NT2/D1 (cell line): Measurements from ENCODE around the gene RAE1.

Experiments used
- DNase-seq: peaks from one replicate; pipeline ENCODE4 v3.0.0-alpha.2; 2011; ENCODE audit warnings: low read depth, low spot score
- H3K27me3 ChIP-seq: 2 replicates; pipeline ENCODE4 v1.6.0; 2011; ENCODE audit warnings: mild to moderate bottlenecking; ENCODE audit not compliant: insufficient read length, insufficient read depth
- H3K36me3 ChIP-seq: 2 replicates; pipeline ENCODE4 v1.6.1; 2011; ENCODE audit warnings: mild to moderate bottlenecking, low read length, mixed read lengths; ENCODE audit not compliant: insufficient read depth, insufficient read length
- H3K4me1 ChIP-seq: 2 replicates; pipeline ENCODE4 v1.5.1; 2011; ENCODE audit not compliant: insufficient read depth, insufficient read length
- H3K4me3 ChIP-seq: 2 replicates; pipeline ENCODE4 v1.5.1; 2011; ENCODE audit warnings: low read depth; ENCODE audit not compliant: insufficient read length
- H3K9ac ChIP-seq: 2 replicates; pipeline ENCODE4 v1.6.0; 2011; ENCODE audit warnings: low read depth; ENCODE audit not compliant: insufficient read length
- H3K9me3 ChIP-seq: 2 replicates; pipeline ENCODE4 v1.5.1; 2011; ENCODE audit warnings: mild to moderate bottlenecking, low read length; ENCODE audit not compliant: insufficient read depth
- SUZ12 ChIP-seq: IDR thresholded peaks from 2 replicates; pipeline ENCODE4 v1.6.1; 2011; ENCODE audit not compliant: insufficient read length, insufficient read depth; ENCODE audit errors: extremely low read depth
- YY1 ChIP-seq: IDR thresholded peaks from 2 replicates; pipeline ENCODE4 v1.6.1; 2011; ENCODE audit not compliant: insufficient read length, insufficient read depth
- ZNF274 ChIP-seq: IDR thresholded peaks from 2 replicates; pipeline ENCODE4 v1.6.1; 2011; ENCODE audit warnings: mild to moderate bottlenecking, low read depth, low read length

Gene RAE1

DNA sequence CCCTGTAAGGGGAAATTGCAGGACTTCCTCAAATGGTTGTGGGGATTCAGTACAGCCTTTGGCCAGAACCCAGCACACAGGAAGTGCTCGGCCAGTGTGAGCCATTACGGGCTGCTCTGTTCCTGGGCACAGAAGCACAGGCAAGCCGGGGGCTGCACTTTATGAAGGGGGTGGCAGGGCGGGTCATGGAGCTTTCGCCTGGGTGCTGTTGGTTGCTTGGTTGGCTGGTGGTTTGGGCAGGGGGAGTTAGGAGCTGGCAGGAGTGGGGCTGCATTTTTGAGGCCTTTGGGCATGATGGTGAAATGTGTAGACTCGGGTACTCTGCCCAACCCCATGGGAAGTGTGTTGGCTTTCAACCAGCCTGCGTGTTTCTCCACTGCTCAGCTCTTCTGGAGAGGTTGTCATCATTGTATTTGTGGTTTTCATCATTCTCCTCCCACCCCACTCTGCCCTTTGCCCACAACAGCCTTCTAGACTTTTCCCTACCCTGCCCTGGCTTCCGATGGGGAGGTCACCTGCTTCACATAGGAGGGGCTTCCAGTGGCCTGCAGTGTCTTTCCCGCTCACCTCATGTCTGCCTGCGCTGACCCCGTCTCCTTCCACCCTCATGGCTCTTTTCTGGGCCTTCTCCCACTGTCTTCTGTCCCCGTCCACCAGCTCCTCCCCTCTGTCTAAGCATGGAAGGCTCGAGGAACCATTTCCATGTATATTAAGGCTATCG is 24.0 kb downstream of the RAE1 start:
- no peaks in the 10 kb centered on the region for H3K9me3 ChIP-seq
- no peak overlapping the region for H3K9ac ChIP-seq
- H3K4me1 ChIP-seq, result peaks cover 3% of the 10 kb centered on the region
- no peak overlapping the region for H3K4me3 ChIP-seq
- H3K27me3 ChIP-seq, result no peaks in the 10 kb centered on the region
- TF ChIP-seq YY1, result no peak
- TF ChIP-seq ZNF274, result no peak
- TF ChIP-seq SUZ12, result no peak
- peaks cover 99% of the 10 kb centered on the region for H3K36me3 ChIP-seq
- DNase-seq, result no peak

DNA sequence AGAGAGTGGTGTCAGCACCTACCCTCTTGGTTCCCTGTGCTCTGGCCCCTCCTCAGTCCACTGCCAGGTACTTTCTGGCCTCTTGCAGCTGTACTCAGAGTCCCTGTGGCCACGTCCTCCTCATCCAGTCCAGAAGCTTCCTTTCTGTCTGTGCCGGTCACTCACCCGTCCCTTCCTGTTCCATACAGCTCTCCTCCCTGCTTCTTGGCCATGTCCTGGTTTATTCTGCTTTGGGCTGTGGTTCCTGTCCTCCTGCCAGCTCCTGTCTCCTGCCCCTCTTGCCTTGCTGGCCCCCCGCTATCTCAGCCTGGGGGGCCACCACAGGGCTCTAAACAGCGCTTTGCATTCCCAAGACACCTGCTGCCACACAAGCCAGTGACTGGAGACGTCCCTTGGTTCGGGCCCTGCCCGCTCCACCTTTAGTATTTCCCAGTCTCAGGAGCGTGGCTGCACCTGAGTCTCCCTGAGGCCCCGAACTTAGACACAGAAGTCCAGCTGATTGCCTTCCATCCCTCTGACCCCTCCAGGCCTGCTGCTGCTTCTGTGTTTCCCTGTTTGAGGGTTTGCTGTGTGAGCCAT is 24.7 kb downstream of the RAE1 start:
- Histone ChIP-seq H3K9me3 (no peaks in the 10 kb centered on the region), H3K4me1 (peaks cover 3% of the 10 kb centered on the region), H3K9ac (no peak overlapping the region), H3K36me3 (peaks cover 99% of the 10 kb centered on the region), H3K4me3 (no peak overlapping the region), H3K27me3 (no peaks in the 10 kb centered on the region)
- DNase-seq, result no peak
- TF ChIP-seq YY1 (no peak), SUZ12 (no peak), ZNF274 (no peak)

DNA sequence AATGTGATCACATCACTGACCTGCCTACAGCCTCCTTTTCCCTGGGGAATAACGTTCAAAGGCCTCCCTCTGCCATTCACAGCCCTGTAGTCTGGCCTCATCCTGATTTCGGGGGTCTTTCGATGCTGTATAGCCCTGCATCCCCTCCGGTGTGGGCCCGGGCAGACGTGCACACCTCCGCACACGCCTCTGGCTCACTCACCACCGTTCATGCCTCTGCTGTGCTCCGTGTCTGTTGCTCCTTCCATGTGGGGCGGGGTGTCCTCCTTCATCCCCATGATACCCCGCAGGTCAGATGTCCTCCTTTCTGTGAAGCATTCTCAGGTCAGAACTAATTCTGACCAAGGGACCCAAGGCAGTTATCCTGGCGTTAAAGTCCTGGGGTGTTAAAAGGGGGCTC is 26.3 kb downstream of the RAE1 start:
- peaks cover 3% of the 10 kb centered on the region for H3K4me1 ChIP-seq
- DNase-seq, result no peak
- H3K36me3 ChIP-seq, result peaks cover 89% of the 10 kb centered on the region
- no peak overlapping the region for H3K4me3 ChIP-seq
- H3K9me3 ChIP-seq, result no peaks in the 10 kb centered on the region
- no peaks in the 10 kb centered on the region for H3K27me3 ChIP-seq
- no peak overlapping the region for H3K9ac ChIP-seq
- no peak for TF ChIP-seq YY1
- no peak for TF ChIP-seq SUZ12
- TF ChIP-seq ZNF274, result no peak

DNA sequence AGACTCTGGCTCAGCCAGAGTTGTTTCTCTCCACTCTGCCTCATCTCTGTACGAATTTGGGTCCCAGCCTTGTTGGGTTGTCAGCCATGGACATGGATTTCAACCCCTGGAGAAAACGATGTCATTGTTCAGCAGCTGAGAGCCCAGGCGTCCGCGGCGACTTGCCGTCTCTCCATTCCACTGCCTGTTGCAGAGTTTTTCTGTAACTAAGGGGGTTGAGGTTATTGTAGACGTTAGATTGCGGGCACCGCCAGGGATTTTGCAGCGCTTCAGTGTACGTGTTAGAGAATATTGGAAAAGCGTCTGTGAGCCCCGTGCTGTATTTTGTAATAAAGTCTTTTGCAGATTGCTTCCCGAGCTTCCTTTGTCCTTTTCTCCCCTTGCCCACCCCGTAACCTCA is 27.1 kb downstream of the RAE1 start:
- no peak for DNase-seq
- H3K9ac ChIP-seq, result no peak overlapping the region
- H3K9me3 ChIP-seq, result no peaks in the 10 kb centered on the region
- no peak for TF ChIP-seq SUZ12
- no peak for TF ChIP-seq YY1
- no peak for TF ChIP-seq ZNF274
- H3K27me3 ChIP-seq, result no peaks in the 10 kb centered on the region
- H3K4me1 ChIP-seq, result peaks cover 3% of the 10 kb centered on the region
- H3K36me3 ChIP-seq, result peaks cover 83% of the 10 kb centered on the region
- no peak overlapping the region for H3K4me3 ChIP-seq

DNA sequence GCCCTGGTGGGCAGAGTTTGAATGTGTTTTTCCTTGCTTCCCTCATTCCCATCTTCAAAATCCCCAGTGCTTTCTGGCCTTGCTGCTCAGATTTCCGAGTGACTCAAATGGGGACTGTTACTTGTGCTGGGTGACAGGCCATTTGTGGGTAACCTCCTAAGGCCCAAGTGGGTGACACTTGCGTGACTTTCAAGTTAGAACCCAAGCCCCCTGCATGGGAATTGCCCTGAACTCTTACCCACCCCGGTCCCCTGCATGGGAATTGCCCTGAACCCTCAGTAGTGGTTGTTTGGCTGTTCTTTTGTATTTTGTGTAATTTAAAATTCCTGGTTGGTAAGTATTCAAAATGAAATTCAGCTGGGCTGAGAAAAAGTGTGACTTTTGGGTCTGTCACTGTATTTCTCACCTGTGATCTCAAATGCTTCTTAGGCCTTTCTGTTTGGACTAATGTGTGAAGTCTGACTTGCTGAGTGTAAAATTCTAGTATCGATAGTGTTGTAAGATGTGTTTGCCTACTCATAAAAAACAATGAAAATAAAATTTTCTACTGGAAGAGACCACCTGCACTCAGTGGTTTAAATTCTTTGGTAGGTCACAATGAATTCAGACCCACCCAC is 27.7 kb downstream of the RAE1 start:
- H3K4me3 ChIP-seq, result no peak overlapping the region
- no peak overlapping the region for H3K9ac ChIP-seq
- peaks cover 3% of the 10 kb centered on the region for H3K4me1 ChIP-seq
- no peak for DNase-seq
- no peak for TF ChIP-seq YY1
- TF ChIP-seq ZNF274, result no peak
- TF ChIP-seq SUZ12, result no peak
- H3K9me3 ChIP-seq, result no peaks in the 10 kb centered on the region
- H3K36me3 ChIP-seq, result peaks cover 76% of the 10 kb centered on the region
- no peaks in the 10 kb centered on the region for H3K27me3 ChIP-seq

DNA sequence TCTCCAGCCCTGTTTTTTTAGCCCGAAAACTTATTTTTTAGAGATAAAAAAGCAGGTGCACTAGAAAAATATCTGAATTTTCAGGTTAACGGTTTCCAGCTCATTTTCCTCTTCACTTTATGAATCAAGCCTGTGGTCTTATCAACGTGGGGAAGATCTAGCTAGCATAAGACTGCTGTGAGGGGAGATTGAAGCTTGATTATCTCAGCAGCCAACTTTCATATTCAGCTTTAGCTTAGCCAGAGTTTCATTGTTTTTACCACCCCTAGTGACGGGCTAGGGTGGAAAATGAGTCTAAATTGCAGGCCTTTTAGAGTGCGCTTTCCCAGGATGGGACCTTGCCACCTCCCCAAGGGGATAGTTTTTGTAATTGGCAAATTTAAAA is 28.2 kb downstream of the RAE1 start:
- H3K4me1 ChIP-seq, result peaks cover under 1% of the 10 kb centered on the region
- no peaks in the 10 kb centered on the region for H3K9me3 ChIP-seq
- no peaks in the 10 kb centered on the region for H3K27me3 ChIP-seq
- TF ChIP-seq ZNF274 (no peak), YY1 (no peak), SUZ12 (no peak)
- no peak overlapping the region for H3K4me3 ChIP-seq
- no peak for DNase-seq
- H3K9ac ChIP-seq, result no peak overlapping the region
- H3K36me3 ChIP-seq, result peaks cover 73% of the 10 kb centered on the region

DNA sequence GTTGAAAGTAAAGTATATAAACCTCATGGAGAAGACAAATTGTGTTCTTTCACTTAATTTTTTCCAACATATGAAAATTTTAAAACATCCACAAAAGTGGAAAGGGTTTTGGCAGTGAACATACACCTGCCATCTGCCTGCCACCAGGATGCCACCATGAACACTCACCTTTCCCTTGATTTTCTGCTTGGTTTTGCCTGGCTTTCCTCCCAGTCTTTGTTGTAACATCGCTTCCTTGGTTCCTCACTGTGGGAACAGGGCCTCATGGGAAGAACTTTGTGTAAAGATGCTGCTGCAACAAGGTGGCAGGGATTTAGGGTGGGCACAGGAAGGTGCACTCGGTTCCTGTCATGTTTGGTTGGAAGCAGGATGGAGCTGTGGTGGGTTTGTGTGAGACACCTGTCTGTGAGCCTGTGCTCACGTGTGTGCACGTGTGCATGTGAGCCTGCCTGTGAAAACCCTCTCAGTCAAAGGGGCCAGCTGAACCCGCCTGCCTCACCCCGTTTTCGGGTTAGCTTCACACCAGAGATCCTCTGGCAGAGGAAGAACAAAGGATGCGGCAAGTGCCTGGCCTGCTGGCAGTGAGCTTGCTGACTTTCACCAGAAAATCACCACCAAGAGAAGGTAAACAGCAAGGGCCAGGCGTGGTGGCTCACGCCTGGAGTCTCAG is 29.2 kb downstream of the RAE1 start:
- no peaks in the 10 kb centered on the region for H3K4me1 ChIP-seq
- H3K9ac ChIP-seq, result no peak overlapping the region
- H3K36me3 ChIP-seq, result peaks cover 73% of the 10 kb centered on the region
- DNase-seq, result no peak
- H3K4me3 ChIP-seq, result no peak overlapping the region
- no peak for TF ChIP-seq ZNF274
- no peak for TF ChIP-seq SUZ12
- no peak for TF ChIP-seq YY1
- no peaks in the 10 kb centered on the region for H3K27me3 ChIP-seq
- no peaks in the 10 kb centered on the region for H3K9me3 ChIP-seq
